Natural killer cell (primary cell): ENCODE measurements around the gene RAD50. TPM values are rescaled to one million over a fixed set of nuclear protein-coding genes. Genes with fewer than 3 reads are reported as not detected.

Experiments used
- ATAC-seq, 3 donors: fragments of 150-1000 bp in 2 of 3; fragments of 200-7000 bp in 1 of 3; cut with Tn5 transposase; 1 replicate in 1 of 3; 2 replicates in 2 of 3; pipeline ENCODE4 v1.10.0; 2021; ENCODE audit warnings: mild to moderate bottlenecking in 2 of 3, moderate library complexity in 2 of 3
- DNase-seq, 2 donors: peaks; one replicate each; pipeline versions ENCODE4 v3.0.0 to v3.0.0-alpha.2; 2013 to 2021; ENCODE audit warnings: mixed read lengths in 1 of 2
- H3K27ac ChIP-seq: one replicate; pipeline ENCODE4 v1.5.1; 2013; ENCODE audit warnings: mild to moderate bottlenecking, low read length
- H3K27me3 ChIP-seq: one replicate; pipeline ENCODE4 v1.6.1; 2013; ENCODE audit warnings: low read length; ENCODE audit not compliant: control insufficient read depth, insufficient read depth
- H3K36me3 ChIP-seq: one replicate; pipeline ENCODE4 v1.6.1; 2013; ENCODE audit warnings: low read length; ENCODE audit not compliant: control insufficient read depth, insufficient read depth
- H3K4me1 ChIP-seq: one replicate; pipeline ENCODE4 v1.6.1; 2013; ENCODE audit warnings: low read length; ENCODE audit not compliant: control insufficient read depth, insufficient read depth
- H3K4me3 ChIP-seq: one replicate; pipeline ENCODE4 v1.5.1; 2013; ENCODE audit warnings: low read length
- H3K9me3 ChIP-seq: one replicate; pipeline ENCODE4 v1.6.1; 2013; ENCODE audit warnings: low read length; ENCODE audit not compliant: control insufficient read depth, insufficient read depth
- H3K27ac Mint-ChIP-seq, 2 donors: one replicate each; pipeline ENCODE4 v1.8.0; 2022; ENCODE audit warnings: mild to moderate bottlenecking in 2 of 2, mixed read lengths in 2 of 2, moderate library complexity in 1 of 2
- H3K27me3 Mint-ChIP-seq, 2 donors: one replicate each; pipeline ENCODE4 v1.8.0; 2022; ENCODE audit warnings: low read depth in 2 of 2, mixed read lengths in 2 of 2
- H3K36me3 Mint-ChIP-seq: one replicate; pipeline ENCODE4 v1.8.0; 2022; ENCODE audit warnings: mixed read lengths
- H3K4me1 Mint-ChIP-seq, 2 donors: one replicate each; pipeline ENCODE4 v1.8.0; 2022; ENCODE audit warnings: mixed read lengths in 2 of 2
- H3K4me3 Mint-ChIP-seq: one replicate; pipeline ENCODE4 v1.8.0; 2022; ENCODE audit warnings: mild to moderate bottlenecking, moderate library complexity, mixed read lengths
- H3K9me3 Mint-ChIP-seq, 2 donors: one replicate each; pipeline ENCODE4 v1.8.0; 2022; ENCODE audit warnings: mixed read lengths in 2 of 2
- CTCF ChIP-seq: fragments of 200-600 bp; IDR thresholded peaks from one replicate; pipeline ENCODE4 v1.8.0; 2022; ENCODE audit warnings: antibody characterized with exemption
- WGBS: methylation state at CpG from one replicate; pipeline ENCODE4 v1.1.7; 2013; ENCODE audit warnings: missing lambda C conversion rate; ENCODE audit not compliant: insufficient coverage; 5-methylcytosine and 5-hydroxymethylcytosine counted together
- intact Hi-C: fragments of 100-400 bp; cut with micrococcal nuclease; formaldehyde crosslinking; loops from one replicate; pipeline ENCODE4 v1.14.2; 2022
- total RNA-seq, 4 donors: library from RNA; stranded (reverse); fragments of 120-200 nt in 1 of 4; gene quantifications; one replicate each; pipeline versions ENCODE4 v1.2.3 to v1.2.4, GENCODE V29; 2013 to 2022

RAD50 gene
- total RNA-seq, 3 donors from 2014 or later (not counting 1 experiment from before 2014, with no cell fraction given), result 21.0 to 31.2 (median 27.5) TPM

GRCh38 chr5:132684922-132685720 lies 128.3 kb downstream of the RAD50 start:
- Mint-ChIP-seq H3K4me3 (no peak overlapping the region), H3K4me1 (peaks cover 24% of the 10 kb centered on the region in 2 donors), H3K27ac (no peak overlapping the region), H3K9me3 (no peaks in the 10 kb centered on the region), H3K36me3 (no peaks in the 10 kb centered on the region), H3K27me3 (peaks cover 0 to 5% of the 10 kb centered on the region in 2 donors)
- DNase-seq (no peak), ATAC-seq (no peak)
- Histone ChIP-seq H3K4me3 (no peak overlapping the region), H3K4me1 (peaks cover 9% of the 10 kb centered on the region), H3K27ac (no peak overlapping the region), H3K36me3 (no peaks in the 10 kb centered on the region), H3K9me3 (no peaks in the 10 kb centered on the region), H3K27me3 (no peaks in the 10 kb centered on the region)
- TF ChIP-seq CTCF, result no peak
- 97% methylated on average over 10 of the region's 12 CpGs for WGBS
- intact Hi-C loops, result no loop called here

GRCh38 chr5:132686193-132686592 lies 129.4 kb downstream of the RAD50 start:
- Mint-ChIP-seq H3K4me3 (no peak overlapping the region), H3K27ac (no peak overlapping the region), H3K4me1 (peaks cover 24% of the 10 kb centered on the region in 2 donors), H3K36me3 (no peaks in the 10 kb centered on the region), H3K9me3 (no peaks in the 10 kb centered on the region), H3K27me3 (peaks cover 0 to 4% of the 10 kb centered on the region in 2 donors)
- H3K9me3 ChIP-seq, result no peaks in the 10 kb centered on the region
- intact Hi-C loops, result no loop called here
- ATAC-seq, result no peak
- no peak overlapping the region for H3K27ac ChIP-seq
- H3K27me3 ChIP-seq, result no peaks in the 10 kb centered on the region
- no peak for TF ChIP-seq CTCF
- H3K4me3 ChIP-seq, result no peak overlapping the region
- H3K36me3 ChIP-seq, result no peaks in the 10 kb centered on the region
- DNase-seq, result no peak
- H3K4me1 ChIP-seq, result peaks cover 9% of the 10 kb centered on the region
- WGBS, result 100% methylated on average over 3 of the region's 3 CpGs

GRCh38 chr5:132687995-132688394 lies 131.2 kb downstream of the RAD50 start:
- H3K36me3 Mint-ChIP-seq, result no peaks in the 10 kb centered on the region
- TF ChIP-seq CTCF, result no peak
- H3K27me3 Mint-ChIP-seq, result peaks cover 0 to 2% of the 10 kb centered on the region in 2 donors
- H3K4me1 Mint-ChIP-seq, result peaks cover 30 to 32% of the 10 kb centered on the region in 2 donors
- intact Hi-C loops, result no loop called here
- H3K27ac Mint-ChIP-seq, result no peak overlapping the region
- ATAC-seq (peak; percentile 40 to 75 (median 61)), DNase-seq (peak in 1 of 2 donors; percentile 69)
- peaks cover 9% of the 10 kb centered on the region for H3K4me1 ChIP-seq
- no peak overlapping the region for H3K27ac ChIP-seq
- WGBS, result 46% methylated on average over 5 of the region's 5 CpGs
- no peaks in the 10 kb centered on the region for H3K36me3 ChIP-seq
- H3K27me3 ChIP-seq, result no peaks in the 10 kb centered on the region
- H3K9me3 ChIP-seq, result no peaks in the 10 kb centered on the region
- H3K4me3 ChIP-seq, result no peak overlapping the region
- no peak overlapping the region for H3K4me3 Mint-ChIP-seq
- no peaks in the 10 kb centered on the region for H3K9me3 Mint-ChIP-seq
